ENCODE measurements around the gene NODAL.

DNA sequence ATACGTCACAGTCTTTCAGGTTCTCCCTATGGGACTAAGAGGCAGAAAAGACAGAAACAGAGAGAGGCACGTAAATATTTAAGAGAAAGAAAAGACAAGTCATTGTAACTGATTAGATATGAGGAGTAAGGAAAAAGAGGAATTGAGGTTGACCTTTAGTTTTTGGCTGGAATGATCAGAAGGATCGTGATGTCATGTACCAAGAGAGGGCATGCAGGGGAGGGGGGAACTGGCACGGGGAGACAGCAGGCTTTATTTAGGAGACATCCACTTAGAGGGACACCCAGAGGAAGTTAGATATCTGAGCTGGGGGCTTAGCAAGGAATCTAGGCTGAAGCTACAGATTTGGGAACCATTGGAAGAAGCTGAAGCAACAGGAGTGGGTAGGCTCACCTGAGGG is 49.8 kb downstream of the NODAL start:
- TF ChIP-seq POLR2AphosphoS5 (IDR thresholded peaks at IDR 0.05) (no peak), POLR2A (IDR thresholded peaks at IDR 0.05) (no peak)
- TF ChIP-seq, protein P1, sequence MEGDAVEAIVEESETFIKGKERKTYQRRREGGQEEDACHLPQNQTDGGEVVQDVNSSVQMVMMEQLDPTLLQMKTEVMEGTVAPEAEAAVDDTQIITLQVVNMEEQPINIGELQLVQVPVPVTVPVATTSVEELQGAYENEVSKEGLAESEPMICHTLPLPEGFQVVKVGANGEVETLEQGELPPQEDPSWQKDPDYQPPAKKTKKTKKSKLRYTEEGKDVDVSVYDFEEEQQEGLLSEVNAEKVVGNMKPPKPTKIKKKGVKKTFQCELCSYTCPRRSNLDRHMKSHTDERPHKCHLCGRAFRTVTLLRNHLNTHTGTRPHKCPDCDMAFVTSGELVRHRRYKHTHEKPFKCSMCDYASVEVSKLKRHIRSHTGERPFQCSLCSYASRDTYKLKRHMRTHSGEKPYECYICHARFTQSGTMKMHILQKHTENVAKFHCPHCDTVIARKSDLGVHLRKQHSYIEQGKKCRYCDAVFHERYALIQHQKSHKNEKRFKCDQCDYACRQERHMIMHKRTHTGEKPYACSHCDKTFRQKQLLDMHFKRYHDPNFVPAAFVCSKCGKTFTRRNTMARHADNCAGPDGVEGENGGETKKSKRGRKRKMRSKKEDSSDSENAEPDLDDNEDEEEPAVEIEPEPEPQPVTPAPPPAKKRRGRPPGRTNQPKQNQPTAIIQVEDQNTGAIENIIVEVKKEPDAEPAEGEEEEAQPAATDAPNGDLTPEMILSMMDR (IDR thresholded peaks at IDR 0.05 in 8 of 11, conservative IDR thresholded peaks at IDR 0.05 in 3 of 11), result no peak
